ENCODE data around the gene MGAT4A.
"Not testable (repeated sequence)": the region's sequence is repeated elsewhere in the genome, so short reads cannot be mapped to it uniquely, and the experiment has no call there.

MGAT4A gene

GRCh38 chr2:98728088-98728718 is 2.7 kb downstream of the MGAT4A start:
- not testable (repeated sequence) for DNase-seq

- peak; percentile 23 for DNase-seq
Observed at GRCh38 chr2:98727369-98728087, 3.4 kb downstream of the MGAT4A start.

- no peak for DNase-seq
Observed at GRCh38 chr2:98726735-98727368, 4.1 kb downstream of the MGAT4A start.

GRCh38 chr2:98726205-98726604 is 4.7 kb downstream of the MGAT4A start:
- DNase-seq, result peak; percentile 34

GRCh38 chr2:98720286-98720685 is 10.6 kb downstream of the MGAT4A start:
- no peak for DNase-seq

GRCh38 chr2:98717621-98718020 is 13.3 kb downstream of the MGAT4A start:
- no peak for DNase-seq

GRCh38 chr2:98716786-98717185 is 14.1 kb downstream of the MGAT4A start:
- no peak for DNase-seq

GRCh38 chr2:98715812-98716451 is 15.0 kb downstream of the MGAT4A start:
- DNase-seq, result no peak

GRCh38 chr2:98713332-98714015 is 17.5 kb downstream of the MGAT4A start:
- no peak for DNase-seq

GRCh38 chr2:98712145-98712544 is 18.8 kb downstream of the MGAT4A start:
- DNase-seq, result no peak

- no peak for DNase-seq
Observed at GRCh38 chr2:98711506-98711905, 19.4 kb downstream of the MGAT4A start.

GRCh38 chr2:98710734-98711133 is 20.2 kb downstream of the MGAT4A start:
- DNase-seq, result no peak

GRCh38 chr2:98709535-98709934 is 21.4 kb downstream of the MGAT4A start:
- peak; percentile 28 for DNase-seq

GRCh38 chr2:98708396-98709186 is 22.3 kb downstream of the MGAT4A start:
- DNase-seq, result peak; percentile 19

- no peak for DNase-seq
Observed at GRCh38 chr2:98706591-98706990, 24.3 kb downstream of the MGAT4A start.

GRCh38 chr2:98705333-98705617 is 25.7 kb downstream of the MGAT4A start:
- no peak for DNase-seq

- DNase-seq, result peak; percentile 74
Observed at GRCh38 chr2:98704499-98705332, 26.2 kb downstream of the MGAT4A start.

GRCh38 chr2:98703738-98704137 is 27.2 kb downstream of the MGAT4A start:
- DNase-seq, result no peak

- no peak for DNase-seq
Observed at GRCh38 chr2:98702858-98703620, 27.9 kb downstream of the MGAT4A start.

- peak; percentile 31 for DNase-seq
Observed at GRCh38 chr2:98702127-98702802, 28.7 kb downstream of the MGAT4A start.

Data from NCI-H2029 treated with DMSO at 0.1 percent for 48 hours (cell line).